ENCODE results near the gene EML6. TPM values are rescaled to one million over a fixed set of nuclear protein-coding genes. Genes with fewer than 3 reads are reported as not detected.

The EML6 gene
- total and polyA plus RNA-seq, 2 of the 13 experiments (the other 11 are each of a cell fraction or from before 2014, with no cell fraction given), result 17.2 to 32.4 TPM

- H4K20me1 ChIP-seq (ENCODE audit: insufficient read depth, low read length), result peaks cover 5% of the 10 kb centered on the region; the same call in 1 of the 2 replicates
- no peaks in the 10 kb centered on the region for H3K9me3 ChIP-seq (ENCODE audit: low read length)
- in situ Hi-C loops (cut with HindIII; ENCODE audit: extremely low pct_ligation_motif_present, low pct_unique_long_range_greater_than_20kb) (no loop called here), intact Hi-C loops (cut with micrococcal nuclease; ENCODE audit: unreplicated experiment) (loop anchor here (10.0 kb wide), 2 partner anchors 425 to 505 kb away; partner anchors contain the start of gene CFAP36)
- no peak overlapping the region for H3K4me3 ChIP-seq (replicated peaks in 1 of 3; ENCODE audit: insufficient read depth in 1 of 3, low read depth in 2 of 3, low read length in 3 of 3)
- no peak for FAIRE-seq
- no peaks in the 10 kb centered on the region for H3K27me3 ChIP-seq (ENCODE audit: control insufficient read depth in 1 of 2, insufficient read depth in 2 of 2, low read length in 2 of 2)
- no peak overlapping the region for H3K4me2 ChIP-seq (ENCODE audit: low read depth, low read length)
- H2AFZ ChIP-seq (ENCODE audit: low read length), result no peak overlapping the region
- ChIA-PET POLR2A (no interaction called here), CTCF (ENCODE audit: low intra/inter-chr PET ratio, low total read pairs) (no interaction called here)
- peaks cover 57% of the 10 kb centered on the region for H3K4me1 ChIP-seq (ENCODE audit: insufficient read depth, low read length)
- BruUV-seq (replicated peaks), result no TSS peak
- no peak for ATAC-seq
- 93% methylated on average over 5 of the region's 5 CpGs for WGBS (ENCODE audit: low lambda C conversion rate)
- H3K27ac ChIP-seq (ENCODE audit: extremely low read length, insufficient read depth, low read length), result no peak overlapping the region
- no peak overlapping the region for H3K9ac ChIP-seq (ENCODE audit: insufficient read depth, low read depth, low read length)
- no peaks in the 10 kb centered on the region; a peak in 1 of 5 replicates for H3K36me3 ChIP-seq (replicated peaks in 1 of 2; ENCODE audit: control insufficient read depth in 1 of 2, insufficient read depth in 2 of 2, low read length in 2 of 2)
- DNase-seq (ENCODE audit: low spot score), result no peak
- TF ChIP-seq FOXO4 (CRISPR knock-in tag; conservative IDR thresholded peaks at IDR 0.05) (no peak), ASH2L (IDR thresholded peaks at IDR 0.05; ENCODE audit: insufficient read length, low read depth, low read length) (no peak), ZNF235 (CRISPR knock-in tag; IDR thresholded peaks at IDR 0.05; ENCODE audit: borderline replicate concordance) (no peak), ESRRA (CRISPR knock-in tag; IDR thresholded peaks at IDR 0.05; ENCODE audit: low read depth) (no peak), RBM22 (optimal IDR thresholded peaks at IDR 0.05; ENCODE audit: low read length) (peak; percentile 21)
- peaks cover 100% of the 10 kb centered on the region for H3K79me2 ChIP-seq (ENCODE audit: insufficient read depth, low read length)
These were observed 286.7 kb downstream of the EML6 start for GRCh38 chr2:55010149-55010591.

- DNase-seq (ENCODE audit: low spot score) (peak; percentile 28), FAIRE-seq (no peak), ATAC-seq (no peak)
- no peaks in the 10 kb centered on the region; a peak in 1 of 5 replicates for H3K36me3 ChIP-seq (replicated peaks in 1 of 2; ENCODE audit: control insufficient read depth in 1 of 2, insufficient read depth in 2 of 2, low read length in 2 of 2)
- H4K20me1 ChIP-seq (ENCODE audit: insufficient read depth, low read length), result peaks cover 5% of the 10 kb centered on the region; the same call in 1 of the 2 replicates
- H3K4me1 ChIP-seq (ENCODE audit: insufficient read depth, low read length), result peaks cover 65% of the 10 kb centered on the region
- intact Hi-C loops (cut with micrococcal nuclease; ENCODE audit: unreplicated experiment), result loop anchor here (10.0 kb wide), 2 partner anchors 424 to 504 kb away; partner anchors contain the start of gene CFAP36
- H3K4me2 ChIP-seq (ENCODE audit: low read depth, low read length), result peak overlapping the region; percentile 71; the same call in 1 of the 2 replicates
- POLR2A ChIA-PET, result interaction anchor here (3.5 kb wide), 1 partner anchor 40 kb away, joined by 16 read pairs; the partner anchor contains the start of gene RTN4
- 67% methylated on average over 2 of the region's 2 CpGs for WGBS (ENCODE audit: low lambda C conversion rate)
- CTCF ChIA-PET (ENCODE audit: low intra/inter-chr PET ratio, low total read pairs), result no interaction called here
- in situ Hi-C loops (cut with HindIII; ENCODE audit: extremely low pct_ligation_motif_present, low pct_unique_long_range_greater_than_20kb), result no loop called here
- H3K27ac ChIP-seq (ENCODE audit: extremely low read length, insufficient read depth, low read length), result no peak overlapping the region
- no peak overlapping the region for H3K9ac ChIP-seq (ENCODE audit: insufficient read depth, low read depth, low read length)
- H3K79me2 ChIP-seq (ENCODE audit: insufficient read depth, low read length), result peaks cover 100% of the 10 kb centered on the region
- H3K9me3 ChIP-seq (ENCODE audit: low read length), result no peaks in the 10 kb centered on the region
- BruUV-seq (replicated peaks), result no TSS peak
- H3K4me3 ChIP-seq (replicated peaks in 1 of 3; ENCODE audit: insufficient read depth in 1 of 3, low read depth in 2 of 3, low read length in 3 of 3), result no peak overlapping the region
- no peak overlapping the region for H2AFZ ChIP-seq (ENCODE audit: low read length)
- no peaks in the 10 kb centered on the region for H3K27me3 ChIP-seq (ENCODE audit: control insufficient read depth in 1 of 2, insufficient read depth in 2 of 2, low read length in 2 of 2)
- TF ChIP-seq ZBTB33 (CRISPR knock-in tag; IDR thresholded peaks at IDR 0.05) (no peak), ZNF646 (CRISPR knock-in tag; IDR thresholded peaks at IDR 0.05) (no peak)
These were observed 287.5 kb downstream of the EML6 start for GRCh38 chr2:55010915-55011314.
